GM12872 (cell line): Measurements from ENCODE around the gene CARD6.

Experiments used
- CTCF ChIP-seq: IDR thresholded peaks from 3 replicates; pipeline ENCODE4 v1.5.1; 2011; ENCODE audit warnings: low read depth, mild to moderate bottlenecking, low read length, moderate library complexity; ENCODE audit not compliant: insufficient read depth

The CARD6 gene

GRCh38 chr5:40841068-40841805 lies at the start of gene CARD6:
Gene CARD6, plus strand, starts transcription at chr5:40841367. Its CDS starts 16 bp downstream, at chr5:40841383.
- 0 out of 3 replicates have a peak, but pooled peaks have one; percentile 12 for TF ChIP-seq CTCF

- no peak for TF ChIP-seq CTCF
Observed at GRCh38 chr5:40791715-40792139, 49.4 kb upstream of the CARD6 start.

- TF ChIP-seq CTCF = no peak
Observed at GRCh38 chr5:40796487-40796889, 44.7 kb upstream of the CARD6 start.

GRCh38 chr5:40797273-40798011 lies 43.7 kb upstream of the CARD6 start:
- TF ChIP-seq CTCF = no peak

- TF ChIP-seq CTCF = peak; percentile 64; the same call in 2 of the 3 replicates
Observed at GRCh38 chr5:40798012-40798800, 43.0 kb upstream of the CARD6 start, which contains the start of gene PRKAA1. Gene PRKAA1, minus strand, starts transcription at chr5:40798374. Its CDS starts 185 bp downstream, at chr5:40798189.

GRCh38 chr5:40798801-40799210 lies 42.4 kb upstream of the CARD6 start:
- no peak for TF ChIP-seq CTCF

- TF ChIP-seq CTCF = no peak
Observed at GRCh38 chr5:40799258-40799657, 41.9 kb upstream of the CARD6 start.
